Gastroesophageal sphincter (tissue), 3 donors: ENCODE data around the gene ABHD17C.

Experiments
- POLR2A ChIP-seq, 2 donors: fragments of 450-650 bp; IDR thresholded peaks; one replicate each; pipeline ENCODE4 v1.6.1; 2017; ENCODE audit warnings: antibody characterized with exemption in 2 of 2, mild to moderate bottlenecking in 2 of 2, moderate library complexity in 1 of 2
- TF ChIP-seq, protein P1 (sequence below), 4 experiments: fragments of 200-600 bp in 2 of 4; fragments of 450-650 bp in 2 of 4; sonication (generic) in 1 of 4; IDR thresholded peaks; one replicate each; pipeline ENCODE4 v1.5.1; 2017 to 2019; ENCODE audit warnings: antibody characterized with exemption in 4 of 4, mild to moderate bottlenecking in 2 of 4, moderate library complexity in 2 of 4

DNA sequence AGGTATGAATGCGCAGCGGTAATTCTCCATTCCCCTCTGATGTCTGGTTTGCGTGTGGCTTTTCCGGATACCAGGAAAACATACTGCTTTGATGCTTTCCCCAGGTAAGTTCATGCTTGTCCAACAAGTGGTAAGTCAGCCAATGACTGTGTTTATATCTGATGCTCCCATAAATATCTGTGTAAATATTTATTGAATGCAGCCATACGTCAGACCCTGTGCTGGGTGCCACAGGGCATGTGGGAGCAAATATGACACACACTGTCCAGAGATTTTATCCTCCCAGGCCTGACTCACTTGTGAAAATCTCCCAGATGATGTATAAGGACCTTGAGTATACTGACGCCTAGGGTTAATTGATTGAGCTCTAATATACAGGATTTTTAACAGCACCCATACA is 54.5 kb downstream of the ABHD17C start:
- TF ChIP-seq, protein P1, sequence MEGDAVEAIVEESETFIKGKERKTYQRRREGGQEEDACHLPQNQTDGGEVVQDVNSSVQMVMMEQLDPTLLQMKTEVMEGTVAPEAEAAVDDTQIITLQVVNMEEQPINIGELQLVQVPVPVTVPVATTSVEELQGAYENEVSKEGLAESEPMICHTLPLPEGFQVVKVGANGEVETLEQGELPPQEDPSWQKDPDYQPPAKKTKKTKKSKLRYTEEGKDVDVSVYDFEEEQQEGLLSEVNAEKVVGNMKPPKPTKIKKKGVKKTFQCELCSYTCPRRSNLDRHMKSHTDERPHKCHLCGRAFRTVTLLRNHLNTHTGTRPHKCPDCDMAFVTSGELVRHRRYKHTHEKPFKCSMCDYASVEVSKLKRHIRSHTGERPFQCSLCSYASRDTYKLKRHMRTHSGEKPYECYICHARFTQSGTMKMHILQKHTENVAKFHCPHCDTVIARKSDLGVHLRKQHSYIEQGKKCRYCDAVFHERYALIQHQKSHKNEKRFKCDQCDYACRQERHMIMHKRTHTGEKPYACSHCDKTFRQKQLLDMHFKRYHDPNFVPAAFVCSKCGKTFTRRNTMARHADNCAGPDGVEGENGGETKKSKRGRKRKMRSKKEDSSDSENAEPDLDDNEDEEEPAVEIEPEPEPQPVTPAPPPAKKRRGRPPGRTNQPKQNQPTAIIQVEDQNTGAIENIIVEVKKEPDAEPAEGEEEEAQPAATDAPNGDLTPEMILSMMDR (IDR thresholded peaks at IDR 0.05): no peak
- no peak for TF ChIP-seq POLR2A (IDR thresholded peaks at IDR 0.05)
